Measurements from ENCODE around the gene EHF. TPM values are rescaled to one million over a fixed set of nuclear protein-coding genes. Genes with fewer than 3 reads are reported as not detected.

EHF gene
- total RNA-seq, 6 experiments from 2014 or later, result 0.09 TPM; not detected in 5

DNA sequence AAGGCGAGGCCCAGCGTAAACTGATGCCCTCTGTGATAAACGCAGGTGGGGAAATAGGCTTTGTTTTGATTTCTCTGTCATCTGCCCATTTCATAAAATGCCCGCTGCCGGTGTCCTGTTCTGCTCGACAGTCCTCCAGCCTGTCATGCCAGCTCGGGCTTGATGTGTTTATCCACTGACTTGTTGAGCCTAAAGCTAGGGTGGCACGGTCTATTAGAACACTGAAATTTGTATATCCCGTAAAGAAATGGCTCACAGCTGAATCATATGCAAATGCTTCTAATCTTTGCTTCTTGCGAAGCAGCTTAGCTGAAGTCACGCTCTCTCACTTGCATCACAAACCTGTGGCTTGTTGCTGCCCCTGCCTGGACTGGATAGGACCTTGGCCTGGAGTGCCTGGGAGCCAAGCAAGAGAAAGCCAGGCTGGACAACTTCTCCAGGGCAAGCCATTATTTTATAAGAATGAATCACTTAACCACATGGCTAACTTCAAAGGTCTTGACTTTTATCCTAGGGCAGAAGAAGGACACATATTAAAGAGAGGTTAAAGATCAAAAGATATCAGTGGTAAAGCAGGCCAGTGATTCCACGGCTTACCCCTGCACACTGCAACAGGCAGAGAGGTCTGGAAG lies 33.1 kb downstream of the EHF start:
- H3K27ac Mint-ChIP-seq, result peak overlapping the region; percentile 95
- peaks cover 15% of the 10 kb centered on the region for H3K36me3 Mint-ChIP-seq (ENCODE audit: low read depth)
- peaks cover 9% of the 10 kb centered on the region for H3K9me3 Mint-ChIP-seq
- TF ChIP-seq, protein P1, sequence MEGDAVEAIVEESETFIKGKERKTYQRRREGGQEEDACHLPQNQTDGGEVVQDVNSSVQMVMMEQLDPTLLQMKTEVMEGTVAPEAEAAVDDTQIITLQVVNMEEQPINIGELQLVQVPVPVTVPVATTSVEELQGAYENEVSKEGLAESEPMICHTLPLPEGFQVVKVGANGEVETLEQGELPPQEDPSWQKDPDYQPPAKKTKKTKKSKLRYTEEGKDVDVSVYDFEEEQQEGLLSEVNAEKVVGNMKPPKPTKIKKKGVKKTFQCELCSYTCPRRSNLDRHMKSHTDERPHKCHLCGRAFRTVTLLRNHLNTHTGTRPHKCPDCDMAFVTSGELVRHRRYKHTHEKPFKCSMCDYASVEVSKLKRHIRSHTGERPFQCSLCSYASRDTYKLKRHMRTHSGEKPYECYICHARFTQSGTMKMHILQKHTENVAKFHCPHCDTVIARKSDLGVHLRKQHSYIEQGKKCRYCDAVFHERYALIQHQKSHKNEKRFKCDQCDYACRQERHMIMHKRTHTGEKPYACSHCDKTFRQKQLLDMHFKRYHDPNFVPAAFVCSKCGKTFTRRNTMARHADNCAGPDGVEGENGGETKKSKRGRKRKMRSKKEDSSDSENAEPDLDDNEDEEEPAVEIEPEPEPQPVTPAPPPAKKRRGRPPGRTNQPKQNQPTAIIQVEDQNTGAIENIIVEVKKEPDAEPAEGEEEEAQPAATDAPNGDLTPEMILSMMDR (IDR thresholded peaks at IDR 0.05), result peak; percentile 23; the same call in 1 of the 2 replicates
- H3K4me3 Mint-ChIP-seq, result peak overlapping the region; percentile 59
- no peaks in the 10 kb centered on the region; the same call in 1 of the 2 replicates for H3K27me3 Mint-ChIP-seq (ENCODE audit: insufficient read depth)
- H3K4me1 Mint-ChIP-seq (ENCODE audit: low read depth), result peaks cover 65% of the 10 kb centered on the region
- DNase-seq, result peak; percentile 98

DNA sequence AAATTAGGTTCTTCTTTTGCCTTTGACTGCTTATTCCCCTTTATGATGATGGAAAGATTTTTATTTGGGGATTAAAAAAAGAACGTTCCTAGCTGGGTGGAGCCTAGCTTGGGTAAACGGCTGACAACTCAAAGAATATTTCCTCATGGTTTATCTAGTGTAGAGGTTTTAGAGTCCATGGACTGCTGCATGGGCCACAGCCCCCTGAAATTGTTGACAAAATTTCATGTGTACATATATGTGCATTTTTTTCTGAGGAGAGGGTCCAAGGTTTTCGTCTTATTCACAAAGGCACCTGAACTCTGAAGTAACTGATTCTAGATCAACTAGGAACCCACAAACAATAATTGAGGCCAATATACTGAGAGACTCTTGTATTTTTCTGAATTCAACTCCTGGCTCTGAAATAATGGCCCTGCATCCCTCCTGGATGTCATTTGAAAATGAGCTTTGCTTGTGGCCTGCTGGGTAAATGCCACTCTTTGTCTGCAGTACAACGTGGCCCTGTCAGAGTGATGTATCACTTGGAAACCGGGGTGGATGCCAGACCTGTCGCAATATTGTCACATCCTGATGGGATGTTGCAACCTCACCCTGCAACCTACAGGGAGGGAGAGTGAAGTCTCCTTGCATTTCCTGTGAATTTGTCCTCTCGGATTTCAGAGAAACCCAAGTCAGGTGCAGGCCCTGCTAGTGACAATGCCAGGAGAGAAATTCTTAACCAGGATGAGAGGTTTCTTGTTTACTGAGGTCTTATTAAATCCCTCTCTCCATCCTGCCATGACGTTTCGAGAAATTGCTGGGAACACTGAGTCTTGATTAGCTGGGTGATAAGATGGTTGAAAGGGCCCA lies 33.8 kb downstream of the EHF start:
- TF ChIP-seq, protein P1 (IDR thresholded peaks at IDR 0.05), result no peak
- peak overlapping the region; percentile 59 for H3K4me3 Mint-ChIP-seq
- DNase-seq, result peak; percentile 64
- H3K27me3 Mint-ChIP-seq (ENCODE audit: insufficient read depth), result no peaks in the 10 kb centered on the region; the same call in 1 of the 2 replicates
- peak overlapping the region; percentile 95 for H3K27ac Mint-ChIP-seq
- H3K4me1 Mint-ChIP-seq (ENCODE audit: low read depth), result peaks cover 61% of the 10 kb centered on the region
- peaks cover 9% of the 10 kb centered on the region for H3K9me3 Mint-ChIP-seq
- peaks cover 15% of the 10 kb centered on the region for H3K36me3 Mint-ChIP-seq (ENCODE audit: low read depth)

DNA sequence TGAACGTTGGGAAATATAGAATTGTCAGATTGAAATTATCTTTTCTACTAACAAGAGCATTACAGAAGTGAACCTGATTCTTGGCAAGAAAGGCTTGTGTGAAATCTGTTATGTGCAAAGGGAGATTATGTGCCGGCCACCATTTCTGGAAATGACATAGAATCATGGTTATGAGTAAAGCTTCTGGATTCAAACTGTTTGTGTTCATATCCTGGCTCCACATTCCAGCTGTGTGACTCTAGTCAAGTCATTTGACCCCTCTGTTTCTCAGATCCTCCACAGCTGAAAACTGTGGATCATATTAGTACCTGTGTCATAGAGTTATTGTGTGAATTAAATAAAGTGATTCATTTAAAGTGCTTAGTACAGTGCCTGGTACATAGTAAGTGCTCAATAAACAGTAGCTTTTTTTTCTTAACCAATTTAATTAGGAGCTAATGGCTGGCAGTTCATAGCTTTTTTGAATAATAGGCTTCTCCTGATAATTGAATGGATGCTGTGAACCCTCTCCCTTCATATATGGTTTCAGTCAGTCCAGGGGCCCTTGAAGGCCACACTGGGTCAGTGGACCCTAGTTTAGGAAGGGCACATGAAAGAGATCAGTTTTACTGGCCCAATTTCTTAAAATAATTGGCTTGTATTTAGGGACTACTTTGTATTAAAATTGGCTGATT lies 34.6 kb downstream of the EHF start:
- DNase-seq, result peak; percentile 82
- H3K9me3 Mint-ChIP-seq, result peaks cover 9% of the 10 kb centered on the region
- peak overlapping the region; percentile 59 for H3K4me3 Mint-ChIP-seq

DNA sequence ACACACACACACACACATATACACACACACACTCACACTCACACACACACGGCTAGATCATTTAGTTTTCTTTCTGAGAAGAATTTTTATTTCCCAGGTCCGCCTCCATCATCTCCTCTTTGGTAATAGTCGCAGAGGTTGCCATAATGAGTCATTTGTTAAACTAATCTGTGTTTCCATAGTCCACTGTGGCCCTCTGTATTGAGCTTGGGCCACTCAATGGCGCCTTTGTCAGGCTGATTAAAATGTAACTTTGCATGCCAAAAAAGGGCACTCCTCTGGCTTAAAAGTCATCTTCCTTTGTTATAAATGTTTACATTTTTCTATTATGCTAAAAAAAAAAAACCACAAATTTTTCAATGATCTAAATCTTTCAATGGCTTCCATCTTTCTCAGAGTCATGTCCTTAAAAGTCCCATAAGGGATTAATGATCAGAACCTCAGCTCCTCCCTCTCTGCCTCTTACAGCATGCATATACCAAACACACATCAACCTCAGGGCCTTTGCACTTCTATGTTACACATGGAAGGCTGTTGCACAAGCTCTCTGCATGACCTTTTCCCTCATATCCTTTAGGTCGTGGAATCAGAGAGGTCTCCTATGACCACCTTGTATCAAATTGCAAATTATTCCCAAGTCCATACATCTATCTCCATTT lies 35.3 kb downstream of the EHF start:
- no peaks in the 10 kb centered on the region; the same call in 1 of the 2 replicates for H3K27me3 Mint-ChIP-seq (ENCODE audit: insufficient read depth)
- peaks cover 59% of the 10 kb centered on the region for H3K4me1 Mint-ChIP-seq (ENCODE audit: low read depth)
- DNase-seq, result no peak
- TF ChIP-seq, protein P1 (IDR thresholded peaks at IDR 0.05), result no peak
- H3K9me3 Mint-ChIP-seq, result peaks cover 9% of the 10 kb centered on the region
- H3K4me3 Mint-ChIP-seq, result 0 out of 2 replicates have a peak overlapping the region, but pooled peaks have one; percentile 2
- peaks cover 14% of the 10 kb centered on the region for H3K36me3 Mint-ChIP-seq (ENCODE audit: low read depth)
- peak overlapping the region; percentile 95 for H3K27ac Mint-ChIP-seq

More for the DNA sequence above, 34.6 kb downstream of the EHF start:
- TF ChIP-seq, protein P1 (IDR thresholded peaks at IDR 0.05), result no peak
- Mint-ChIP-seq H3K4me1 (ENCODE audit: low read depth) (peaks cover 60% of the 10 kb centered on the region), H3K27me3 (ENCODE audit: insufficient read depth) (no peaks in the 10 kb centered on the region; the same call in 1 of the 2 replicates), H3K27ac (peak overlapping the region; percentile 95), H3K36me3 (ENCODE audit: low read depth) (peaks cover 15% of the 10 kb centered on the region)

Data from HFFc6 (cell line).